Measurements from ENCODE around the gene RNF207.

RNF207 gene

GRCh38 chr1:6174621-6175410 is 31.1 kb upstream of the RNF207 start:
- DNase-seq (ENCODE audit: low spot score), result no peak

- no peak for DNase-seq (ENCODE audit: low spot score)
Observed at GRCh38 chr1:6175411-6175828, 30.5 kb upstream of the RNF207 start.

- DNase-seq (ENCODE audit: low spot score), result no peak
Observed at GRCh38 chr1:6176779-6177178, 29.1 kb upstream of the RNF207 start.

- no peak for DNase-seq (ENCODE audit: low spot score)
Observed at GRCh38 chr1:6177681-6178380, 28.1 kb upstream of the RNF207 start.

- no peak for DNase-seq (ENCODE audit: low spot score)
Observed at GRCh38 chr1:6178751-6179563, 27.0 kb upstream of the RNF207 start.

- no peak for DNase-seq (ENCODE audit: low spot score)
Observed at GRCh38 chr1:6179564-6180175, 26.2 kb upstream of the RNF207 start.

- no peak for DNase-seq (ENCODE audit: low spot score)
Observed at GRCh38 chr1:6180268-6180706, 25.6 kb upstream of the RNF207 start, which contains the start of gene CHD5. Gene CHD5, minus strand, starts transcription at chr1:6180321. Its CDS starts 298 bp downstream, at chr1:6180023.

GRCh38 chr1:6180707-6181311 is 25.1 kb upstream of the RNF207 start:
- no peak for DNase-seq (ENCODE audit: low spot score)

- DNase-seq (ENCODE audit: low spot score), result no peak
Observed at GRCh38 chr1:6181347-6181770, 24.6 kb upstream of the RNF207 start.

- no peak for DNase-seq (ENCODE audit: low spot score)
Observed at GRCh38 chr1:6183520-6183989, 22.4 kb upstream of the RNF207 start.

GRCh38 chr1:6184083-6184783 is 21.7 kb upstream of the RNF207 start:
- no peak for DNase-seq (ENCODE audit: low spot score)

- no peak for DNase-seq (ENCODE audit: low spot score)
Observed at GRCh38 chr1:6185151-6185550, 20.8 kb upstream of the RNF207 start.

- peak; percentile 28 for DNase-seq (ENCODE audit: low spot score)
Observed at GRCh38 chr1:6185635-6186382, 20.1 kb upstream of the RNF207 start.

- DNase-seq (ENCODE audit: low spot score), result no peak
Observed at GRCh38 chr1:6188466-6188865, 17.5 kb upstream of the RNF207 start.

GRCh38 chr1:6191968-6192367 is 14.0 kb upstream of the RNF207 start:
- DNase-seq (ENCODE audit: low spot score), result no peak

GRCh38 chr1:6197746-6198427 is 8.0 kb upstream of the RNF207 start:
- DNase-seq (ENCODE audit: low spot score), result no peak

GRCh38 chr1:6198646-6199297 is 7.1 kb upstream of the RNF207 start:
- no peak for DNase-seq (ENCODE audit: low spot score)

GRCh38 chr1:6199298-6200187 is 6.4 kb upstream of the RNF207 start, which contains the start of gene RPL22:
Gene RPL22, minus strand, starts transcription at chr1:6199595. Its CDS starts 22 bp downstream, at chr1:6199573.
- DNase-seq (ENCODE audit: low spot score), result peak; percentile 98
